Fibroblast of pulmonary artery (primary cell): ENCODE measurements around the gene TNIK.

Source experiments
- DNase-seq: peaks from one replicate; pipeline ENCODE4 v3.0.0-alpha.2; 2010; ENCODE audit warnings: low read depth
- H3K4me3 ChIP-seq: replicated peaks from 2 replicates; pipeline ENCODE4 v1.5.1; 2011; ENCODE audit warnings: low read depth, mild to moderate bottlenecking, control low read depth, low read length, moderate library complexity
- TF ChIP-seq, protein P1 (sequence below): IDR thresholded peaks from 2 replicates; pipeline ENCODE4 v1.5.1; 2011; ENCODE audit warnings: mild to moderate bottlenecking, control low read depth, low read length, inconsistent platforms; ENCODE audit errors: missing control alignments

Gene TNIK

GRCh38 chr3:171279972-171280371 lies 180.2 kb downstream of the TNIK start:
- no peak for DNase-seq
- TF ChIP-seq, protein P1, sequence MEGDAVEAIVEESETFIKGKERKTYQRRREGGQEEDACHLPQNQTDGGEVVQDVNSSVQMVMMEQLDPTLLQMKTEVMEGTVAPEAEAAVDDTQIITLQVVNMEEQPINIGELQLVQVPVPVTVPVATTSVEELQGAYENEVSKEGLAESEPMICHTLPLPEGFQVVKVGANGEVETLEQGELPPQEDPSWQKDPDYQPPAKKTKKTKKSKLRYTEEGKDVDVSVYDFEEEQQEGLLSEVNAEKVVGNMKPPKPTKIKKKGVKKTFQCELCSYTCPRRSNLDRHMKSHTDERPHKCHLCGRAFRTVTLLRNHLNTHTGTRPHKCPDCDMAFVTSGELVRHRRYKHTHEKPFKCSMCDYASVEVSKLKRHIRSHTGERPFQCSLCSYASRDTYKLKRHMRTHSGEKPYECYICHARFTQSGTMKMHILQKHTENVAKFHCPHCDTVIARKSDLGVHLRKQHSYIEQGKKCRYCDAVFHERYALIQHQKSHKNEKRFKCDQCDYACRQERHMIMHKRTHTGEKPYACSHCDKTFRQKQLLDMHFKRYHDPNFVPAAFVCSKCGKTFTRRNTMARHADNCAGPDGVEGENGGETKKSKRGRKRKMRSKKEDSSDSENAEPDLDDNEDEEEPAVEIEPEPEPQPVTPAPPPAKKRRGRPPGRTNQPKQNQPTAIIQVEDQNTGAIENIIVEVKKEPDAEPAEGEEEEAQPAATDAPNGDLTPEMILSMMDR: no peak

DNA sequence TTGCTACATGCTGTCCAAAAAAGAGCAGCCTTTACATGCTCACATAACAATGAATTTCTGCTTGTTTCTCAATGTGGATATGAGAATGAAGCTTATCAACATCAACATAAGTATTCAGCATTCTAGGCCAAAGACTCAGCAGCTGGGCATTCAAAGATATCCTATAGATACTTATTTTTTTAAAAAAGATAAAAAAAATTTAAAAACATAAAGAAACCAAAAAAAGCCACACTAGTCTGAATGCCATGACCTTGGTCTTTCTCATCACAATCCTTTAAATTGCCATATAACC lies 182.0 kb downstream of the TNIK start:
- TF ChIP-seq, protein P1: no peak
- H3K4me3 ChIP-seq: no peak overlapping the region
- DNase-seq: no peak

More at GRCh38 chr3:171279972-171280371, 180.2 kb downstream of the TNIK start:
- no peak overlapping the region for H3K4me3 ChIP-seq

DNA sequence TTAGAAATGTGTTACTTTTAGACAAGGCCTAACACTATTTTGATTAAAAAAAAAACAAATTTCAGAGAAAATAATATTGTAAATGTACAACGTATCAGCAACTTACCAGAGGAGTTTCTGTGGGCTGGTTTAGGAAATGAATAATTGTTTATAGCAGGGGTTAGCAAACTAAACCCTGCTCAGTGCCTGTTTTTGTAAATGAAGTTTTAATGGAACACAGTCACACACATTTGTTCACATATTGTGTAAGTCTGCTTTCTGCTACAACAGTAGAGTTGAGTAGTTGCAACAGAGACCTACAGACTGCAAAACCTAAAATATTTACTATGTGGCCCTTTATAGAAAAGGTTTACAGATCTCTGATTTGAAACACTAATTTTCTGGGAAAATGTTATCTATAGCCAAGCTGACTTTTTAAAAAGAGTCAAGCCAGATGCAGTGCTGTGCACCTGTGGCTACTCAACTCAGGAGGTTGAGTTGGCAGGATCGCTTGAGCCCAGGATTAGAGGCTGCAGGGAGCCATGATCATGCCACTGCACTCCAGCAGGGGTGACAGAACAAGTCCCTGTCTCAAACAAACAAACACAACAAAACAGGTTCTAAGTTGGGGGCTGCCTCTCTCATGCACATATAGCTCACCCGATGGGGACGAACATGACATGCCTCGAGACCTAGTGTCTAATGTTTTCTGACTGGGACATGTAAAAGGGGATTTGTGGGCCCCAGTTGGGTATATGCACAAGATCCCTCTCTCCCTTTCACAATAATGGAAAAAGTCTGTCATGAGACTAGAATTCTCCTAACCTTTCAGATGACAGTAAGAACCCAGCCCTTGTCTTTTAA lies 182.5 kb downstream of the TNIK start:
- DNase-seq: no peak
- TF ChIP-seq, protein P1: no peak
- no peak overlapping the region for H3K4me3 ChIP-seq

DNA sequence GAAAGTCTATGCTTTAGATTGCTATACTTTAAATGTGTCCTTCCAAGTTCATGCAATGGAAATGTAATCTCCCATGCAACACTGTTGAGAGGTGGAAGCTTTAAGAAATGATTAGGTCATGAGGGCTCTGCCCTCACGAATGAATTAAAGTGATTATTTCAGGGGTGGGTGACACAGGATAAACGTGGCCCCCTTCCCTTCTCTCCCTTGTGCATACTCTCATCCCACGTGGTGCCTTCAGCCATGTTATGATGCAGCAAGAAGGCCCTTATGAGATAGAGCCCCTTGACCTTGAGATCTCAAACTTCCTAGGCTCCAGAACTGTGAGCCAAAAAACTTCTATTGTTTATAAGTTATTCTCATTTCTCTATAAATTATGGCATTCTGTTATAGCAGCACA lies 183.3 kb downstream of the TNIK start:
- H3K4me3 ChIP-seq: no peak overlapping the region
- TF ChIP-seq, protein P1: no peak
- DNase-seq: no peak

DNA sequence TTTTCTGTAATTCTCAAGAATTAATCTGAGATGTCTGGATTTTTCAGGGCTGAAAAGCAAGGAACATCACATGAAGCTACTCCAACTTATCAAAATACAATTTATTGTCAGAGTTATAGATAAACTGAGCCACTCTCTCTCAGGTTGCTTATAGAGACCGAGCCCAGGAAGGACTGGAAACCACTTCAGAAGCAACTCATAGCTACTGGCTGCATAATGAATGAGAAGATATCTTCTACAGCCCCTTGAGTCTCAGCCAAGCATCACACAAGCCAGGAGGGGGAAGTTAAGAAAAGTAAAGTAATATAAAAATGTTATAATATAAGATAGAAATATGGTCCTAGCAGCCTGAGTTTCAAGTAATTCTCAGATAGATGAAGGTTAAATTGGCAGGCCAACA lies 186.0 kb downstream of the TNIK start:
- DNase-seq: no peak
- TF ChIP-seq, protein P1: no peak
- no peak overlapping the region for H3K4me3 ChIP-seq

DNA sequence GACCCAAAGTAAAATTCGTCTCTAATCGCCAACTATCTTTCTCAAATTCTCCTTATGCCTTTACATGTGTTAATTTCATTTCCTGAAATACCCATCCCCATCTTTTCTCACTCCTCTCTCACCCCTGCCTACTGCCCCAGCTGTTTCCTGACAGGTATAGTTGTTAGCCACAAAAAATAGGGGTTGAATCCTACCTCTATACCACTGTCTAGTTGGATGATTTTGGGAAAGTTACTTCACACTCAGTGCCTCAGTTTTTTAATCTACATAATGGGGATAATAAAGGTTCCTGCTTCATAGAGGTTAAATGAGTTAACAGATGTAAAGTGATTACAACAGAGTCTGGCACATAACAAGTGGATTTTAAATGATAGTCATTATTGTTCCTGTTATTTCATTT lies 189.7 kb downstream of the TNIK start:
- H3K4me3 ChIP-seq: no peak overlapping the region
- no peak for DNase-seq
- TF ChIP-seq, protein P1: no peak

DNA sequence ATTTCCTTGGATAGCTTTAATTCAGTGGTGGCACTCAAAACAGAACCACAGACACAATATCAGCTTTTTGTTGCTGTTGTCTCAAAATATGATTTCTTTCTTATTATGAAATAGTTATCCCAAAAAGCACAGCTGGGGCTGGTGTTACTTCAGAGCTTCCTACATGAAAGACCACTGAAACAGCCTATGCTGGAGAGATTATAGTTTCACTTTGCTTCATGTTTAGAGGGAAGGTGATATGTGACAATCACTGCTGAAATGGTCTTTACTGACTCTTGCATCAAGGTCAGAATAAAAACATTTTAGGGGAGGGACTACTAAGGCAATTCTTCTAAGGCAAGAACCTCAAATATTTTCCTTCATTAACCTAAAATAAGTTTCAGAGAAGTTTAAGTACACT lies 190.7 kb downstream of the TNIK start:
- no peak overlapping the region for H3K4me3 ChIP-seq
- no peak for DNase-seq
- TF ChIP-seq, protein P1: no peak
